Activated CD4-positive, alpha-beta T cell treated with anti-CD3 and anti-CD28 coated beads, Interleukin-2, amount 50 U/mL, for 4 hours (primary cell): ENCODE results near the gene GADL1.

Experiments
- DNase-seq, 2 experiments: peaks; one replicate each; pipeline ENCODE4 v3.0.0-alpha.2; 2020

GADL1 gene

GRCh38 chr3:30873671-30874070, 20.8 kb downstream of the GADL1 start:
- DNase-seq, result no peak

DNA sequence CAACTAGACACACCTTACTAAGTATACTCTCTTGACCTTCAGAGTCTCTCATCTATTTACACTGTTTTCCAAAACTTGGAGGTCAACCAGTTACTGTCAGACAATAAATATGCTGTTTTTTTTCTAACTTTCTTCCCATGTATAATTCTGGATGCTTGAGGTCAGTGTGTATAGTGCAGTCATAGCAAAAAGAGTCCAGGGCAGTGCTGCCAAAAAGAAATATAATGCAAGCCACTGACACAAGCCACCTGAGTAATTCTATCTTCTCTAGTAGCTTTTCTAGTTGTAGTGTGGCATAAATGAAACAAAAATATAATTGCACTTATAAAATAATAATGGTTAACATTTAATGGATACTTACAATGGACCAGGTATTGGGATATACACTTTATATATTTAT, 21.6 kb downstream of the GADL1 start:
- DNase-seq, result no peak

DNA sequence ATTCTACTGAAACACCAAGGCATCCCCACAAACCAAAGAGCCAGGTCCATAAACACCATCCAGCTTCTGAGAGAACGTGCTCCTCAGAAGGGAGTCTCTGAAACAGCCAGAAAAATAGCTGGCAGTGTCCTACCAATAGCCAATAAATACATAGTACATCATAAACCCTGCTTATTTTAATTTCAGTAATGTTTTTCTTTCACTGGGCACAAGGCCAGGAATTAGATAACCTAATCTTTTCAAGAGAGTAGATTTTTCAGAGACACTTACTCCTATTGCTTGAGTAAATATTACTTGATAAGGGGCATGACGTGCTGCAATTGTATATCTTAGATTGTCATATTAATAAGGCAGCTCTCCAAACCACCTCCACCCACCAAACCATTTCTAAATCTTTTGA, 22.7 kb downstream of the GADL1 start:
- no peak for DNase-seq

- no peak for DNase-seq
These were observed 29.6 kb downstream of the GADL1 start for GRCh38 chr3:30864836-30865235.

GRCh38 chr3:30864132-30864531, 30.3 kb downstream of the GADL1 start:
- DNase-seq, result no peak

DNA sequence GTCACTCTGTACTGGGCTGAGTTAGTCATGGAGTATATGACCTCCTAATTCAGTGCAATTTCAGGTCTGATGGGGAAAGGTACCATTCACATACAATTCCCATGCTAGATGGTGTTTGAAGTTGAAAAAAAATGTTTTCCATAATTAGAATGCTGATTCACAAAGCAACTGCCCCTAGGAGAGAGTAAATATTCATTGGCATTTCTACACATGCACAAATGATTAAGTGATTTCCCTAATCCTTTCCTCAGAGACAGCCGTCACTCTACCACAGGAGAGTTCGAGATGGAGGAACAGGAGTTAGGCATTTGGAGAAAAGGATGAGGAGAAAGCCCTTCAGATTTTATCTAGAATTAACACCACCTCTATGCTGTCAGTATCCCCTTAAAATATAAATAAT, 32.5 kb downstream of the GADL1 start:
- no peak for DNase-seq

DNA sequence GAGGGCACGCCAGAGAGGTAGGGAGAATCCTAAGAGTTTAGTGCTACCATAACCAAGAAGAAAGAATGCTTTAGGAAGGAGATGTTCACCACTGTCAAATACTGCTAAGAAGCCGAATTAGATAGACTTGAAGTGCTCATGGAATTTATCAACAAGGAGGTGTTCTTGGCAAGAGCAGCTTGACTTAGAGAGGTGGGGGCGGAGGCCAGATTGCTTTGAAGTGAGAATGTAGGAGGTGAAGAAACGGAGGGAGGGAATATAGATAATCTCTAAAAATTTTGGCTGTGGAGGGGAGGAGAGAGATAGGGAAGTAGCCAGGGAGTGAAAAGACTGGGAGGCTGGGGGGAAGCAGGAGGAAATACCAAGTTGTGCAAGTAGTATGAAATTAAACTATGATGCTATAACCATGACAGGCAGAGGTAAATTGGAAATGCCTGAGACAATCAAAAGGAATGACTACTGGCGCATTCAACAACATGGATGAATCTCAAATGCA, 35.5 kb downstream of the GADL1 start:
- no peak for DNase-seq

DNA sequence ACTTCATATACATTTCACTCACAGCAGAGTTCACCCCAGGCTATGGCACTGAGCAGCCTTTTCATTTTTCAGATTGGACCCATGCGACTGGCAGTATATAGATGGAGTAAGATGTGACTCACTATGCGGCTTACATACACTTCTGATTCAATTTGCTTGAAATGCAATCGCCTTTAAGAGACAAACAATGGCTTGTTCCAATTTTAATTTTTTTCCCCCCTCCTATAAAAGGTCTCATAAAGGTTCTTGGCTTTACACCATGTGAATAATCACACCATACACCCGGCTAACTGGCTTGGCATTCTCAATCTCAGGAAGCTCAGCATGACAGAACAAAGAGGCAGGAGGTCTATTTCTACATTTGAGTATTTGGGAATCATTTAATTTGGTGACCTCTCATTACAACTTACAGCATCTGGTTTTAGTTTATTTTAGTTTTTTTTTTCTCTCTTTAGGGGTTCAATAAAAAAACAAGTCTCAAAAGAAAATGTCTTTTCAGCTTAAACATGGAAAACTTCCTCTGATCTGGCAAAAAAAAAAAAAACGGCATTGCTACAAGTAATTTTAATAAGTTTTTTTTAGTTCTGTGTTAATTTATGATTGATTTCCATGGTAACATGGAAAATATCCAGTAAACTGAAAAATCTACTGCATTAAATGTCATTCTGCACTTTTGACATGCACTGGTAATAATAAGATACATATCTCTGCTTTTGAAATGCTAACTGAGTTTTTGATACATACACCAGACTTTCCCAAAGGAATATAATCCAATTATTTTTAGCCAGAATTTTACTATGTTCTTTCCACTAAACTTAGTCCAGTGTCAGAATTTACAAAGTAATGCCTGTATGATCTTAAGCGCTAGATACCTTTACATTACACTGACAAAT, 38.8 kb downstream of the GADL1 start:
- DNase-seq, result no peak

DNA sequence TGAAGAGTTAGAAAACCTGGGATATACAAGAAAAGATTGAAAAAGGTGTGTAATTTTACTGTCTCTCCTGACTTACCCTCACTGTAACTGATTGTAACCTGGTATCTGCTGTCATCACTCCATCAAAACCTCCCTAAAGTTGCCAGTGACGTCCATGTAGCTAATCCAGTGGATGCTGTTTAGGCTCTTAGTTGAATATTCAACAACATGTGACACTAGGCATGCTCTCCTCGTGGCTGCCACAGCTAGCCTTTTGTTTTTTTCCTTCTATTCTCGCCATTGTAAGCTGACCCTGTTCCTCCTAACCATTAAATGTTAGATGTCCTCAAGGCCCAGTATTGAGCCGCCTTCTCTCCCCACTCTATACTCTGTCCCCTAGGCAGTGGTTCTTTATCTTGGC, 41.6 kb downstream of the GADL1 start:
- DNase-seq, result no peak

GRCh38 chr3:30848087-30848779, 46.2 kb downstream of the GADL1 start:
- no peak for DNase-seq

DNA sequence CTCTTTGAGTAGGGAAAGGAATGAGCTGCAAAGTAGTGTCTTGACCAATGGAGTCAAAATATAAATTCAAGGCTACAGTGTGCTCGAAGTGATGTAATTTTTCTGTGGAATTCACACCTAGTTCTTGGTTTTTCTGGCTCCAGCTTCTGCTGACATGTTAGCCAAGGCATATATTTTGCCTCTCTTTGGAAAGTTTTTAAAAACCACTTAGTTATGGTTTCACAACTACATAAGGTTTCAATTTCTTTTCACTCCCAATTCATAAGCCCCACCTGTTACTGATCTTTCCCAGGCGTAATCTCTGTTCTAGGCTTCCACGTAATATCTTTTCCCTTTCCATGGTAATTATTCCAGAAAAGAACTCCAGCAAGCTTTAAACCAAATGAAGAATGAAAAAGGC, 46.9 kb downstream of the GADL1 start:
- DNase-seq, result no peak

GRCh38 chr3:30845606-30846005, 48.9 kb downstream of the GADL1 start:
- DNase-seq, result no peak

DNA sequence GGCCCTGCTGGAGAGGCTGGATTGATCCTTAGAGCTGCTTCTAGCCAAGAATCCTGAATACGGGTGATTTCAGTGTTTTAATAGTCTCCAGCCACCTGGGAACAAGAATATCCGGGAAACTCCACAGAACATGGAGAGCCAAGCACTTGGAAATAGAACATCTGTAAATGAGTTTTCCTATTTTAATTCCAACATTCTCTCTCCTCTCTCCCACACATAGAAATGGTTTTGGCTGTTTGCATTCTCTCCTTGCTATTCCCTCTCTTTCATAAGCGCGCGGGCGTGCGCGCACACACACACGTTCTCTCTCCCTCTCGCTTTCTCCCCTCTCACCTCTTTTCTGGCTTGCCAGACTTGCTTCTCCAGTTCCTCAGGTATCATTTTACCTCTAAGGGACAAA, 50.6 kb downstream of the GADL1 start:
- DNase-seq, result no peak

DNA sequence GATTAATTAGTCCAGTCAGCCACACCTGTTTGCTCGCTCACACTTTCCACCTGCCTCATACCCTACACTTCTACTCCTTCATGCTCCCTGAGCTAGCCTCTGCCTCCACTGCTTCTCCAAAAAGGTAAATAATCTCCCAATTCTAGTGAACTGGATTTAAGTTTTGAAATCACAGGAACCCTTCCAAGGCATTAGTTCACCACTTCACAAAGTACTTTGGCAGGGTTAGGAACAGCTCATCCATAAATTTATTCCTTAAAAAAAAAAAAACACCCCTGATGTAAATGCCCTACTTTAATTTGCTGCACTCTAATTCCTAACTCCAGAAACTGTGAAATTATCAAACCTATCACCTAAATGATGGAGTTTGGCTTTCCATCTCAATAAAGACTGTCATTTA, 58.3 kb downstream of the GADL1 start:
- no peak for DNase-seq

GRCh38 chr3:30835667-30836066, 58.8 kb downstream of the GADL1 start:
- DNase-seq, result no peak

DNA sequence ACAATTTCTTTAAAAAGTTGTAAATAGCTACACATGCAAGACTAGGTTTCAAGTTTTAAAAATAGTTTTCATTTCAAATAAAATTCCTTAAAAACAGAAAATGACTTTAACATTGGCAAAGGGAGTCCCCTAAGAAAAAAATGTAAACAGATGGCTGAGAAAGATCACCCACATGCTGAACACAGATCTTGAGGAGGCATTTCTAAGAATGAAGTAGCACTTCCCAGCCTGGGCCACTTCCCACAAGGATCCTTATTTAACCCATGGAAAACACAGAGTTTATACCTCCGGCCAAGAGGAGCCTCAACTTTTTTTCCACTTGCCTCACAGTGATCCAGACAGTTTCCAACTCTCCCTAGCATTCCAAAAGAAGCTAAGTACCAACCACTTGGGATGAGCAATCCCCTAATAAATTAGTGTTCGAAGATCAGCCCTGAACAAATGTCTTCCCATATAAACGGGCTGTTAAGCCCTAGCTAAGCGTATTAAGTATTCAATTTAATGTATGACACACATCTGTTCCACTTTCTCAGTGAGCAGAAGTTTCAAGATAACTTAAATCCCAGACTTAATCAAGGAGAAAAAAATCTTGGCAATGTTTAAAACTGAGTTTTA, 61.4 kb downstream of the GADL1 start:
- no peak for DNase-seq

DNA sequence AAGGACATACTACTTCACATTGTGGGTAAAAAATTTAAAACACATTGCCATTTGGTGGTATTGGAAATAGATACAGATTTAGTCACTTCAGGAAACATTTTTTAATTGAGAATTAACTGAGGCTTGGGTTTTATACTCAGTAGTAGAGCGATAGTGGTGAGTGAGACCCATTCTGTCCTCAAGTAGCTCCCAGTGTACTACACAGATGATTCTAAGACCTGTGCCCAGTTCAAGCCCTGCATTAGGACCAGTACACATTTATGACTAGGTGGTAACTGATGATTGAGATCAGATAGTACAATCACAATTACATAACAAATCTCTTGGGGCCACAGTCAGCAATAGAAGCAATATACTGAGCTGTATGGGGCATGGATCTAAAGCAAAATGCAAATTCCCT, 67.4 kb downstream of the GADL1 start:
- DNase-seq, result no peak

DNA sequence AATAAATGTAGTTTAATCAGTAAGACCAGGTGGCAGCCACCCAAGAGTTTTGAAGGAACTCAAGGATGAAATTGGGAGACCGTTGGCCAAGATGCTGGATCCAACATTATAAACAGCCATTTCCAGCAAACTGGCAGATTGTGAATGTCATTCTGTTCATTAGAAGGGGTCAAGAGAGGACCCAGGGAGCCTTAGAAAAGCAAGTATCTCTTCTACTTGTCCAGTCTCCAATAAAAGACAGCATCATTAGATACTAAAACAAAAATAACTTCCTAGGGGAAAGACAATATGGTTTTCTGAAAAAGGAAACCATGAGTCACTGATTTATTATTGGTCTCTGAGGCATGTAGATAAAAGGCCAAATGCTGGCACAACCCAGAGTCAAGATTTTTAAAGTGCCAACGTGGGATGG, 67.9 kb downstream of the GADL1 start:
- no peak for DNase-seq

DNA sequence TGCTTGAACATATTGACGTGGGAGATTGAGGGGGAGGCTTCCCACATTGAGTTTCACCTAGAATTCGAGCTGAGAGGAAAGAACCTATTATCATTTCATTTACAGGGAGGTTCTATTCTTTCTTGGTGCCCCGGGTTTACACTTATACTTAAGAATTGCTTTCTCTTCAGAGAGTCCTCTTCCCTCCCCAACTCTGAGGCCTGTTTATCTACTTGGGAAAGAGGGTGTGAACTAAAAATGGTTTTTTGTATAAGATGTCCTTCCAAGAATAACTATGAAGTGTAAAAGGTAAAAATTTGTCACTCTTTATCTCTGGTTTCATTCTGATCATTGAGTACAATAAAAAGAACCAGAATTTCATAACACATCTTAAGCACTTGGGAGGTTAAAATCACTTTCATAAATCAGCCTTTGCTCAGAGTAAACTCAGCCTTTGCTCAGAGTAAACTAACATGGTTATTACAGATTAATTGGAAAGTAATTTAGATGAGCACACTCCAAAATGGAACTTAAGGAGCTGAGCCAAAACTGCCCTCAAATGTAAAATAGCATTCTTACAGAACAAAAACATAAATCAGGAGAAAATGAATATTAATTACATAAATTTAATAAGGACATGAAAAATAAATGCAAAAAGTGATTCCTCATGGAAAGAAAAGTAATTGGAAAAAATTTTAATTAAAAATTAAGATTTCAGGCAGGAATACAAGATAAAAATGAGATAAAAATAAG, 75.2 kb downstream of the GADL1 start:
- no peak for DNase-seq

DNA sequence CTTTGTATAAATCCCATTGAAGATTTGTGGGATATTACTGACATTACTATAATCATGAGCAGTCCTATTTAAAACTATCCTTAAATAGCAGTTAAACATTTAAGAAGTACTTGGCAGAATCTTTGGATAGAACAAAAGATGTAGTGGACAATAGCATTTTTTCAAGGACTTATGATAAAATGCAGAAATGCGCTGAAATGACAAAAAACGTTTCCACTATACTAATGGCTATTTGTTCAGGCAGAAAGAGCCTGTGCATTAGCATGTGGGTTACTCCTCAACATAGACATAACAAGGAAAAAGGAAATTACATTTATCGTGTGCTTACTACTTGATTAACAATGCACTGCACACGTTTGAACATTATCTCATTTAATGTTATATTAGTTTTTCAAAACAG, 80.7 kb downstream of the GADL1 start:
- no peak for DNase-seq

GRCh38 chr3:30811151-30811795, 83.2 kb downstream of the GADL1 start:
- DNase-seq, result no peak

GRCh38 chr3:30810625-30811024, 83.8 kb downstream of the GADL1 start:
- DNase-seq, result no peak

- no peak for DNase-seq
These were observed 88.8 kb downstream of the GADL1 start for GRCh38 chr3:30805695-30806094.
